Measurements from ENCODE around the gene PCED1B.

Gene PCED1B

GRCh38 chr12:47156167-47156736 lies 76.8 kb downstream of the PCED1B start:
- Histone ChIP-seq H4K5ac (ENCODE audit: low read length) (no peak overlapping the region), H3K4me2 (ENCODE audit: low read length) (no peak overlapping the region), H3K18ac (ENCODE audit: low read length) (no peak overlapping the region), H3K27ac (ENCODE audit: low read depth, low read length) (no peak overlapping the region), H3K36me3 (ENCODE audit: control insufficient read depth, insufficient read depth, low read length) (no peaks in the 10 kb centered on the region), H3K79me1 (ENCODE audit: low read length) (no peaks in the 10 kb centered on the region), H3K4me1 (ENCODE audit: control insufficient read depth, low read depth, low read length) (peaks cover 2% of the 10 kb centered on the region), H3K4me3 (ENCODE audit: low read length) (no peak overlapping the region), H2BK5ac (ENCODE audit: low read length) (no peak overlapping the region), H4K8ac (ENCODE audit: low read depth, low read length) (no peak overlapping the region), H3K79me2 (ENCODE audit: control insufficient read depth, insufficient read depth, low read length) (no peaks in the 10 kb centered on the region), H2AK5ac (ENCODE audit: low read length) (no peak overlapping the region), H3K4ac (ENCODE audit: low read depth, low read length) (no peak overlapping the region), H2BK15ac (replicated peaks; ENCODE audit: low read depth) (no peak overlapping the region), H3K23ac (ENCODE audit: low read length) (no peak overlapping the region), H2BK120ac (ENCODE audit: low read depth, low read length) (no peak overlapping the region), H3K9ac (ENCODE audit: low read length) (no peak overlapping the region), H3K27me3 (ENCODE audit: insufficient read depth, low read length, poor library complexity) (no peaks in the 10 kb centered on the region), H3K56ac (ENCODE audit: low read length) (peak overlapping the region; percentile 64)
- DNase-seq, result peak; percentile 61
- no CpG with 5 or more reads among the region's 2 CpGs for WGBS (ENCODE audit: extremely low coverage, insufficient coverage, low lambda C conversion rate)

DNA sequence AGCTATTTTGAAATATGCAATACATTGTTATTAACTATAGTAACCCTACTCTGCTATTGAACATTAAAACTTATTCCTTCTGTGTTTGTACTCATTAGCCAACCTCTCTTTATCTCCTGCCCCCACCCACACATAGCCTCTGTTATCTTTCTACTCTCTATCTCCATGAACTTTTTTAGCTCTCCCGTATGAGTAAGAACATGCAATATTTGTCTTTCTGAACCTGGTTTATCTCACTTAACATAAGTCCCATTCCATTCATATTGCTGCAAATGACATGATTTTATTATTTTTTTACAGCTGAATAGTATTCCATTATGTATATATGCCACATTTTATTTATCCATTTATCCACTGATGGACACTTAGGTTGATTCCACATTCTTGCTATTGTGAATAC lies 79.4 kb downstream of the PCED1B start:
- H4K8ac ChIP-seq (ENCODE audit: low read depth, low read length), result no peak overlapping the region
- WGBS (ENCODE audit: extremely low coverage, insufficient coverage, low lambda C conversion rate), result no CpG with 5 or more reads among the region's 1 CpG
- no peak overlapping the region for H3K23ac ChIP-seq (ENCODE audit: low read length)
- H3K36me3 ChIP-seq (ENCODE audit: control insufficient read depth, insufficient read depth, low read length), result no peaks in the 10 kb centered on the region
- no peaks in the 10 kb centered on the region for H3K79me2 ChIP-seq (ENCODE audit: control insufficient read depth, insufficient read depth, low read length)
- H2AK5ac ChIP-seq (ENCODE audit: low read length), result no peak overlapping the region
- no peak for DNase-seq
- H3K4ac ChIP-seq (ENCODE audit: low read depth, low read length), result no peak overlapping the region
- no peak overlapping the region for H3K4me2 ChIP-seq (ENCODE audit: low read length)
- no peaks in the 10 kb centered on the region for H3K79me1 ChIP-seq (ENCODE audit: low read length)
- H3K4me3 ChIP-seq (ENCODE audit: low read length), result no peak overlapping the region
- no peak overlapping the region for H3K18ac ChIP-seq (ENCODE audit: low read length)
- no peak overlapping the region for H3K9ac ChIP-seq (ENCODE audit: low read length)
- H2BK15ac ChIP-seq (replicated peaks; ENCODE audit: low read depth), result no peak overlapping the region
- H3K4me1 ChIP-seq (ENCODE audit: control insufficient read depth, low read depth, low read length), result peaks cover 2% of the 10 kb centered on the region
- no peaks in the 10 kb centered on the region for H3K27me3 ChIP-seq (ENCODE audit: insufficient read depth, low read length, poor library complexity)
- no peak overlapping the region for H3K27ac ChIP-seq (ENCODE audit: low read depth, low read length)
- H3K56ac ChIP-seq (ENCODE audit: low read length), result no peak overlapping the region
- H2BK5ac ChIP-seq (ENCODE audit: low read length), result no peak overlapping the region
- no peak overlapping the region for H2BK120ac ChIP-seq (ENCODE audit: low read depth, low read length)
- H4K5ac ChIP-seq (ENCODE audit: low read length), result no peak overlapping the region

- Histone ChIP-seq H3K27ac (ENCODE audit: low read depth, low read length) (no peak overlapping the region), H3K4me2 (ENCODE audit: low read length) (no peak overlapping the region), H3K4me3 (ENCODE audit: low read length) (no peak overlapping the region), H4K5ac (ENCODE audit: low read length) (no peak overlapping the region), H2BK5ac (ENCODE audit: low read length) (no peak overlapping the region), H4K8ac (ENCODE audit: low read depth, low read length) (no peak overlapping the region), H3K9ac (ENCODE audit: low read length) (no peak overlapping the region), H3K4me1 (ENCODE audit: control insufficient read depth, low read depth, low read length) (peaks cover 2% of the 10 kb centered on the region), H2BK15ac (replicated peaks; ENCODE audit: low read depth) (no peak overlapping the region), H3K36me3 (ENCODE audit: control insufficient read depth, insufficient read depth, low read length) (no peaks in the 10 kb centered on the region), H2AK5ac (ENCODE audit: low read length) (no peak overlapping the region), H3K56ac (ENCODE audit: low read length) (no peak overlapping the region), H3K27me3 (ENCODE audit: insufficient read depth, low read length, poor library complexity) (no peaks in the 10 kb centered on the region), H3K23ac (ENCODE audit: low read length) (no peak overlapping the region), H2BK120ac (ENCODE audit: low read depth, low read length) (no peak overlapping the region), H3K18ac (ENCODE audit: low read length) (no peak overlapping the region), H3K79me1 (ENCODE audit: low read length) (no peaks in the 10 kb centered on the region), H3K4ac (ENCODE audit: low read depth, low read length) (no peak overlapping the region), H3K79me2 (ENCODE audit: control insufficient read depth, insufficient read depth, low read length) (no peaks in the 10 kb centered on the region)
- WGBS (ENCODE audit: extremely low coverage, insufficient coverage, low lambda C conversion rate), result no CpG with 5 or more reads among the region's 1 CpG
- no peak for DNase-seq
Measured at GRCh38 chr12:47159348-47159747, 79.9 kb downstream of the PCED1B start.

DNA sequence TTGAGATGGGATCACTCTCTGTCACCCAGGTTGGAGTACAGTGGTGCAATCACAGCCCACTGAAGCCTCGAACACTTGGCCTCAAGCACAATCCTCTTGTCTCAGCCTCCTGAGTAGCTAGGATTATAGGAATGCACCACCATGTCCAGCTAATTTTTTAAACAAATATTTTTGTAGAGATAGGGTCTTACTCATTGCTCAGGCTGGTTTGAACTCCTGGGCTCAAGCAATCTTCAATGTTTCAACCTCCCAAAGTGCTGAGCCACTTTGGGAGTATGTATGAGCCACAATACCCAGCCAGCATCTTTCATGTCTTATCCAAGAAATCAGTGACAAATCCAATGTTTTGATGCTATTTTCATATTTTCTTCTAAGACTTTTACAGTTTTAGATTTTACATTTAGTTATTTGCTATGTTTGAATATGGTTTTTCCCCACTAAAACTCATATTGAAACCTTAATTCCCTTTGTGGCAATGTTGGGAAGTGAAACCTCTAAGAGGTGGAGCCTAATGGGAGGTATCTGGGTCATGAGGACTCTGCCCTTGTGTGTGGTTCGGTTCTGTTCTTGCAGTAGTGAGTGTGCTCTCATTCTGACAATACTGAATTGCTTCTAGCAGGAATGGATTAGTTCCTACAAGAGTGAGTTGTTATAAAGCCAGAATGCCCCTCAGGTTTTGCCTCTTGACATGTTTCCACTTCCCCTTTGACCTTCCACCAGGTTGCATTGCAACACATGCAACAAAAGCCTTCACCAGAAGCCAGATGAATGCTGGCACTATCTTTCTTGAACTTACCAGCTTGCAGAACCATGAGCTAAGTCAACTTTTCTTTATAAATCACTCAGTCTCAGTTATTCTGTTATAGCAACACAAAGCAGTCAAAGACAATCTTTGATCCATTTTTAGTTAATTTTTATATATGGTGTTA lies 81.2 kb downstream of the PCED1B start:
- no peak overlapping the region for H2BK120ac ChIP-seq (ENCODE audit: low read depth, low read length)
- DNase-seq, result no peak
- no peaks in the 10 kb centered on the region for H3K36me3 ChIP-seq (ENCODE audit: control insufficient read depth, insufficient read depth, low read length)
- no peak overlapping the region for H3K18ac ChIP-seq (ENCODE audit: low read length)
- no peaks in the 10 kb centered on the region for H3K79me2 ChIP-seq (ENCODE audit: control insufficient read depth, insufficient read depth, low read length)
- no peak overlapping the region for H2BK5ac ChIP-seq (ENCODE audit: low read length)
- no peak overlapping the region for H2BK15ac ChIP-seq (replicated peaks; ENCODE audit: low read depth)
- no peak overlapping the region for H4K5ac ChIP-seq (ENCODE audit: low read length)
- H3K23ac ChIP-seq (ENCODE audit: low read length), result no peak overlapping the region
- H3K9ac ChIP-seq (ENCODE audit: low read length), result no peak overlapping the region
- no peaks in the 10 kb centered on the region for H3K27me3 ChIP-seq (ENCODE audit: insufficient read depth, low read length, poor library complexity)
- no peak overlapping the region for H3K56ac ChIP-seq (ENCODE audit: low read length)
- no CpG with 5 or more reads among the region's 2 CpGs for WGBS (ENCODE audit: extremely low coverage, insufficient coverage, low lambda C conversion rate)
- no peak overlapping the region for H3K4ac ChIP-seq (ENCODE audit: low read depth, low read length)
- H3K79me1 ChIP-seq (ENCODE audit: low read length), result no peaks in the 10 kb centered on the region
- no peak overlapping the region for H2AK5ac ChIP-seq (ENCODE audit: low read length)
- H3K4me3 ChIP-seq (ENCODE audit: low read length), result no peak overlapping the region
- H3K4me1 ChIP-seq (ENCODE audit: control insufficient read depth, low read depth, low read length), result peaks cover 2% of the 10 kb centered on the region
- H4K8ac ChIP-seq (ENCODE audit: low read depth, low read length), result no peak overlapping the region
- H3K4me2 ChIP-seq (ENCODE audit: low read length), result no peak overlapping the region
- no peak overlapping the region for H3K27ac ChIP-seq (ENCODE audit: low read depth, low read length)

- H4K5ac ChIP-seq (ENCODE audit: low read length), result no peak overlapping the region
- H3K4me3 ChIP-seq (ENCODE audit: low read length), result no peak overlapping the region
Measured at GRCh38 chr12:47164116-47164515, 84.7 kb downstream of the PCED1B start.

More at GRCh38 chr12:47164116-47164515, 84.7 kb downstream of the PCED1B start:
- no peak overlapping the region for H2BK5ac ChIP-seq (ENCODE audit: low read length)
- no peak overlapping the region for H3K56ac ChIP-seq (ENCODE audit: low read length)
- no peak overlapping the region for H2AK5ac ChIP-seq (ENCODE audit: low read length)
- H3K9ac ChIP-seq (ENCODE audit: low read length), result no peak overlapping the region
- H3K4ac ChIP-seq (ENCODE audit: low read depth, low read length), result no peak overlapping the region
- no peaks in the 10 kb centered on the region for H3K36me3 ChIP-seq (ENCODE audit: control insufficient read depth, insufficient read depth, low read length)
- no peak overlapping the region for H3K18ac ChIP-seq (ENCODE audit: low read length)
- no peak overlapping the region for H3K23ac ChIP-seq (ENCODE audit: low read length)
- no peaks in the 10 kb centered on the region for H3K27me3 ChIP-seq (ENCODE audit: insufficient read depth, low read length, poor library complexity)
- H3K79me1 ChIP-seq (ENCODE audit: low read length), result no peaks in the 10 kb centered on the region
- no peak overlapping the region for H2BK15ac ChIP-seq (replicated peaks; ENCODE audit: low read depth)
- no peak overlapping the region for H3K4me2 ChIP-seq (ENCODE audit: low read length)
- no peak overlapping the region for H2BK120ac ChIP-seq (ENCODE audit: low read depth, low read length)
- DNase-seq, result no peak
- H4K8ac ChIP-seq (ENCODE audit: low read depth, low read length), result no peak overlapping the region
- no peaks in the 10 kb centered on the region for H3K4me1 ChIP-seq (ENCODE audit: control insufficient read depth, low read depth, low read length)
- H3K27ac ChIP-seq (ENCODE audit: low read depth, low read length), result no peak overlapping the region
- no peaks in the 10 kb centered on the region for H3K79me2 ChIP-seq (ENCODE audit: control insufficient read depth, insufficient read depth, low read length)

Data from mesendoderm (in vitro differentiated cells).